GM23338 (cell line): Measurements from ENCODE around the gene PRPF18. TPM values are rescaled to one million over a fixed set of nuclear protein-coding genes. Genes with fewer than 3 reads are reported as not detected.

Source experiments
- ATAC-seq: fragments of 200-7000 bp; cut with Tn5 transposase; 3 replicates; pipeline ENCODE4 v1.9.1; 2020
- DNase-seq: peaks from one replicate; pipeline ENCODE4 v3.0.0-alpha.2; 2015; ENCODE audit warnings: low spot score
- H2AFZ ChIP-seq: fragments of 200-600 bp; sonication (generic); 2 replicates; pipeline ENCODE4 v1.8.0; 2016; ENCODE audit warnings: antibody characterized with exemption, mild to moderate bottlenecking, moderate library complexity
- H3F3A ChIP-seq: fragments of 200-600 bp; sonication (generic); replicated peaks from 2 replicates; pipeline ENCODE4 v1.8.0; 2017; ENCODE audit warnings: antibody characterized with exemption, mixed run types, low read depth
- H3K27ac ChIP-seq: fragments of 200-600 bp; sonication (generic); 2 replicates; pipeline ENCODE4 v1.6.1; 2016; ENCODE audit warnings: low read depth
- H3K27me3 ChIP-seq: fragments of 200-600 bp; sonication (generic); 2 replicates; pipeline ENCODE4 v1.8.0; 2016; ENCODE audit warnings: mild to moderate bottlenecking, mixed run types, moderate library complexity; ENCODE audit not compliant: insufficient read depth
- H3K36me3 ChIP-seq: fragments of 200-600 bp; sonication (generic); 2 replicates; pipeline ENCODE4 v1.8.0; 2016; ENCODE audit warnings: mild to moderate bottlenecking; ENCODE audit not compliant: insufficient read depth
- H3K4me1 ChIP-seq: fragments of 200-600 bp; sonication (generic); 2 replicates; pipeline ENCODE4 v1.8.0; 2016; ENCODE audit warnings: mild to moderate bottlenecking, moderate library complexity; ENCODE audit not compliant: insufficient read depth
- H3K4me2 ChIP-seq: fragments of 200-600 bp; sonication (generic); 2 replicates; pipeline ENCODE4 v1.7.1; 2017; ENCODE audit warnings: mixed run types
- H3K4me3 ChIP-seq: fragments of 200-600 bp; sonication (generic); 2 replicates; pipeline ENCODE4 v1.6.1; 2016; ENCODE audit warnings: mixed run types
- H3K79me2 ChIP-seq: fragments of 200-600 bp; sonication (generic); replicated peaks from 2 replicates; pipeline ENCODE4 v1.8.0; 2017; ENCODE audit warnings: mild to moderate bottlenecking; ENCODE audit not compliant: insufficient read depth
- H3K9me2 ChIP-seq: fragments of 200-600 bp; sonication (generic); 2 replicates; pipeline ENCODE4 v1.8.0; 2017; ENCODE audit not compliant: insufficient read depth
- H4K20me1 ChIP-seq: fragments of 200-600 bp; sonication (generic); replicated peaks from 2 replicates; pipeline ENCODE4 v1.8.0; 2017; ENCODE audit warnings: mild to moderate bottlenecking; ENCODE audit not compliant: insufficient read depth
- H3K27ac Mint-ChIP-seq: 2 replicates; pipeline ENCODE4 v1.8.0; 2020; ENCODE audit warnings: inconsistent platforms, mild to moderate bottlenecking, moderate library complexity, mixed read lengths
- H3K27me3 Mint-ChIP-seq: 3 replicates; pipeline ENCODE4 v1.8.0; 2022; ENCODE audit warnings: low read depth, mild to moderate bottlenecking, moderate library complexity, mixed read lengths, inconsistent platforms; ENCODE audit not compliant: insufficient read depth, poor library complexity
- H3K36me3 Mint-ChIP-seq: 3 replicates; pipeline ENCODE4 v1.8.0; 2021; ENCODE audit warnings: low read depth, mild to moderate bottlenecking, inconsistent platforms, moderate library complexity, mixed read lengths
- H3K4me1 Mint-ChIP-seq: 3 replicates; pipeline ENCODE4 v1.8.0; 2020; ENCODE audit warnings: mild to moderate bottlenecking, inconsistent platforms, mixed read lengths
- H3K4me3 Mint-ChIP-seq: 3 replicates; pipeline ENCODE4 v1.8.0; 2021; ENCODE audit warnings: moderate library complexity, mild to moderate bottlenecking, inconsistent platforms, mixed read lengths
- H3K9me3 Mint-ChIP-seq: 3 replicates; pipeline ENCODE4 v1.8.0; 2020; ENCODE audit warnings: moderate library complexity, mild to moderate bottlenecking, inconsistent platforms, mixed read lengths
- CREB1 ChIP-seq: fragments of 250-450 bp; sonication (Bioruptor Pico); IDR thresholded peaks from 2 replicates; pipeline ENCODE4 v1.5.0; 2020; ENCODE audit warnings: low read depth, mild to moderate bottlenecking, moderate library complexity
- CTCF ChIP-seq, 2 experiments: fragments of 200-600 bp in 1 of 2; sonication (generic) in 1 of 2; conservative IDR thresholded peaks; 2 replicates each; pipeline versions ENCODE4 v1.5.1 to v1.6.1; 2016 to 2017; ENCODE audit warnings: antibody characterized with exemption in 2 of 2, low read depth in 2 of 2, mild to moderate bottlenecking in 2 of 2, moderate library complexity in 1 of 2
- ETS1 ChIP-seq: IDR thresholded peaks from 2 replicates; pipeline ENCODE4 v1.6.1; 2016; ENCODE audit warnings: antibody characterized with exemption
- EZH2 ChIP-seq: fragments of 200-600 bp; sonication (generic); IDR thresholded peaks from one replicate; pipeline ENCODE4 v1.8.0; 2017; ENCODE audit warnings: antibody characterized with exemption, mild to moderate bottlenecking, low read depth; ENCODE audit not compliant: unreplicated experiment
- EZH2phosphoT487 ChIP-seq: fragments of 200-600 bp; sonication (generic); IDR thresholded peaks from one replicate; pipeline ENCODE4 v1.8.1; 2018; ENCODE audit warnings: antibody characterized with exemption; ENCODE audit not compliant: unreplicated experiment
- JUNB ChIP-seq: IDR thresholded peaks from one replicate; pipeline ENCODE4 v1.6.1; 2016; ENCODE audit warnings: antibody characterized with exemption; ENCODE audit not compliant: unreplicated experiment
- NANOG ChIP-seq: IDR thresholded peaks from 2 replicates; pipeline ENCODE4 v1.6.1; 2016; ENCODE audit warnings: antibody characterized with exemption, borderline replicate concordance
- POLR2AphosphoS5 ChIP-seq: IDR thresholded peaks from 2 replicates; pipeline ENCODE4 v1.6.1; 2016; ENCODE audit warnings: antibody characterized with exemption, low read depth
- REST ChIP-seq: IDR thresholded peaks from one replicate; pipeline ENCODE4 v1.6.1; 2018; ENCODE audit warnings: antibody characterized with exemption; ENCODE audit not compliant: unreplicated experiment
- STAT1 ChIP-seq: IDR thresholded peaks from one replicate; pipeline ENCODE4 v1.6.1; 2016; ENCODE audit warnings: antibody characterized with exemption; ENCODE audit not compliant: unreplicated experiment
- ZNF114 ChIP-seq: fragments of 250-450 bp; sonication (Bioruptor Pico); IDR thresholded peaks from 2 replicates; pipeline ENCODE4 v1.5.0; 2020; ENCODE audit warnings: mild to moderate bottlenecking, moderate library complexity
- ZNF331 ChIP-seq: fragments of 250-450 bp; sonication (Bioruptor Pico); IDR thresholded peaks from 2 replicates; pipeline ENCODE4 v1.5.0; 2020; ENCODE audit warnings: low read depth, mild to moderate bottlenecking, moderate library complexity
- polyA plus RNA-seq: library from polyadenylated mRNA; unstranded; fragments of >200 nt; fragmentation: Nextera tagmentation; extraction: Ambion mirVana; gene quantifications from 2 replicates; pipeline ENCODE4 v1.2.1, GENCODE V29; 2016
- total RNA-seq: library from RNA; depleted of rRNA; stranded (reverse); fragments of >200 nt; shearing (Covaris generic); gene quantifications from 2 replicates; pipeline ENCODE4 v1.2.3, GENCODE V29; 2014

PRPF18 gene
- total and polyA plus RNA-seq, 2 experiments from 2014 or later, result 15.1 to 17.2 TPM

GRCh38 chr10:13567030-13567429 lies 19.7 kb upstream of the PRPF18 start (continued):
- no peak for TF ChIP-seq CTCF (conservative IDR thresholded peaks at IDR 0.05; ENCODE audit: low read depth in 2 of 2)
- TF ChIP-seq EZH2phosphoT487, result no peak
- no peak for TF ChIP-seq NANOG

- H3K36me3 Mint-ChIP-seq, result no peaks in the 10 kb centered on the region
- Histone ChIP-seq H3K36me3 (no peaks in the 10 kb centered on the region), H3K27ac (no peak overlapping the region), H3K9me2 (no peaks in the 10 kb centered on the region), H3K4me2 (no peak overlapping the region), H3K79me2 (no peaks in the 10 kb centered on the region), H4K20me1 (no peaks in the 10 kb centered on the region), H3K27me3 (no peaks in the 10 kb centered on the region), H3K4me3 (no peak overlapping the region), H3K4me1 (no peaks in the 10 kb centered on the region), H2AFZ (0 out of 2 replicates have a peak overlapping the region, but pooled peaks have one; percentile 69), H3F3A (no peaks in the 10 kb centered on the region)
- no peak for DNase-seq
- no peaks in the 10 kb centered on the region; the same call in 2 of the 3 replicates for H3K9me3 Mint-ChIP-seq
- peaks cover 6% of the 10 kb centered on the region for H3K27me3 Mint-ChIP-seq
- H3K4me3 Mint-ChIP-seq, result no peak overlapping the region
- H3K27ac Mint-ChIP-seq, result no peak overlapping the region
- H3K4me1 Mint-ChIP-seq, result no peaks in the 10 kb centered on the region
- no peak for ATAC-seq
- TF ChIP-seq NANOG, result no peak
- no peak for TF ChIP-seq ZNF114
- no peak for TF ChIP-seq POLR2AphosphoS5
- TF ChIP-seq STAT1, result no peak
- no peak for TF ChIP-seq CREB1 (CRISPR knock-in tag)
- no peak for TF ChIP-seq EZH2phosphoT487
- TF ChIP-seq REST, result no peak
- no peak for TF ChIP-seq EZH2
- no peak for TF ChIP-seq ZNF331 (CRISPR knock-in tag)
- TF ChIP-seq ETS1, result no peak
- no peak for TF ChIP-seq CTCF (conservative IDR thresholded peaks at IDR 0.05; ENCODE audit: low read depth in 2 of 2)
- no peak for TF ChIP-seq JUNB
Observed at GRCh38 chr10:13571541-13571940, 15.2 kb upstream of the PRPF18 start.
